ENCODE measurements around the gene AHSG.

DNA sequence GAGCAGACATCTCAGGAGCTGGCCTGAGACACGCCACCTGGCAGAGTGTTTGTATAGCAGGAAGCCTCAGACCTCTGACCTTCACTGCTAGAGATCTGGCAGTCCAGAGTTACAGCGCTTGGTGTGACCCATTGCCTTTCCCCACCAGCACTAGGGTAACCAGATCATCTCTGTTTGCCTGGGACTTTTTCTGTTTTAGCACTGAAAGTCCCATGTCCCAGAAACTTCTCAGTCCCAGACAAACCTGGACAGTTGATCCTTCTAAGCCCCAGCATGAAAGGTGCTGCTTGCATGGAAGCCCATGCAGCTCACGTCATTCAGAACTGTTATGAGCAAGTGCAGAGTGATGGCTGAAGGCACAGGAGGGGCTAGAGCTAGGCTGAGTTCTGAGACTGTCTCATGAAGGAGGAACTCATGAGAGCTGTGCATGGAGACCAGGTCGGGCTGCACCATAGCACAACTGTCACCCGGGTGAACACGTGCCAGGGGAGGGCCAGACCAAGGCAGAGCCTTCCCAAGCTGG lies 18.2 kb upstream of the AHSG start:
- TF ChIP-seq, protein P1, sequence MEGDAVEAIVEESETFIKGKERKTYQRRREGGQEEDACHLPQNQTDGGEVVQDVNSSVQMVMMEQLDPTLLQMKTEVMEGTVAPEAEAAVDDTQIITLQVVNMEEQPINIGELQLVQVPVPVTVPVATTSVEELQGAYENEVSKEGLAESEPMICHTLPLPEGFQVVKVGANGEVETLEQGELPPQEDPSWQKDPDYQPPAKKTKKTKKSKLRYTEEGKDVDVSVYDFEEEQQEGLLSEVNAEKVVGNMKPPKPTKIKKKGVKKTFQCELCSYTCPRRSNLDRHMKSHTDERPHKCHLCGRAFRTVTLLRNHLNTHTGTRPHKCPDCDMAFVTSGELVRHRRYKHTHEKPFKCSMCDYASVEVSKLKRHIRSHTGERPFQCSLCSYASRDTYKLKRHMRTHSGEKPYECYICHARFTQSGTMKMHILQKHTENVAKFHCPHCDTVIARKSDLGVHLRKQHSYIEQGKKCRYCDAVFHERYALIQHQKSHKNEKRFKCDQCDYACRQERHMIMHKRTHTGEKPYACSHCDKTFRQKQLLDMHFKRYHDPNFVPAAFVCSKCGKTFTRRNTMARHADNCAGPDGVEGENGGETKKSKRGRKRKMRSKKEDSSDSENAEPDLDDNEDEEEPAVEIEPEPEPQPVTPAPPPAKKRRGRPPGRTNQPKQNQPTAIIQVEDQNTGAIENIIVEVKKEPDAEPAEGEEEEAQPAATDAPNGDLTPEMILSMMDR (IDR thresholded peaks at IDR 0.05 in 2 of 3, conservative IDR thresholded peaks at IDR 0.05 in 1 of 3; ENCODE audit: control insufficient read depth in 2 of 3, extremely low read depth in 1 of 3, insufficient read depth in 1 of 3, low read depth in 3 of 3, low read length in 3 of 3) = no peak
- TF ChIP-seq EZH2 (IDR thresholded peaks at IDR 0.05; ENCODE audit: borderline replicate concordance, control insufficient read depth, low read depth, low read length) = no peak
- no peak for TF ChIP-seq MXI1 (IDR thresholded peaks at IDR 0.05; ENCODE audit: low read depth, low read length)
- no peak for TF ChIP-seq EP300 (IDR thresholded peaks at IDR 0.05; ENCODE audit: borderline replicate concordance in 1 of 2, control insufficient read depth in 1 of 2, low read depth in 2 of 2, low read length in 2 of 2)
- no peak for TF ChIP-seq CHD1 (IDR thresholded peaks at IDR 0.05; ENCODE audit: low read depth, low read length)
- TF ChIP-seq ZBED1 (IDR thresholded peaks at IDR 0.05; ENCODE audit: borderline replicate concordance) = no peak
- TF ChIP-seq SPI1 (IDR thresholded peaks at IDR 0.05; ENCODE audit: borderline replicate concordance, insufficient read depth, low read depth, low read length) = no peak
- TF ChIP-seq, protein P2, sequence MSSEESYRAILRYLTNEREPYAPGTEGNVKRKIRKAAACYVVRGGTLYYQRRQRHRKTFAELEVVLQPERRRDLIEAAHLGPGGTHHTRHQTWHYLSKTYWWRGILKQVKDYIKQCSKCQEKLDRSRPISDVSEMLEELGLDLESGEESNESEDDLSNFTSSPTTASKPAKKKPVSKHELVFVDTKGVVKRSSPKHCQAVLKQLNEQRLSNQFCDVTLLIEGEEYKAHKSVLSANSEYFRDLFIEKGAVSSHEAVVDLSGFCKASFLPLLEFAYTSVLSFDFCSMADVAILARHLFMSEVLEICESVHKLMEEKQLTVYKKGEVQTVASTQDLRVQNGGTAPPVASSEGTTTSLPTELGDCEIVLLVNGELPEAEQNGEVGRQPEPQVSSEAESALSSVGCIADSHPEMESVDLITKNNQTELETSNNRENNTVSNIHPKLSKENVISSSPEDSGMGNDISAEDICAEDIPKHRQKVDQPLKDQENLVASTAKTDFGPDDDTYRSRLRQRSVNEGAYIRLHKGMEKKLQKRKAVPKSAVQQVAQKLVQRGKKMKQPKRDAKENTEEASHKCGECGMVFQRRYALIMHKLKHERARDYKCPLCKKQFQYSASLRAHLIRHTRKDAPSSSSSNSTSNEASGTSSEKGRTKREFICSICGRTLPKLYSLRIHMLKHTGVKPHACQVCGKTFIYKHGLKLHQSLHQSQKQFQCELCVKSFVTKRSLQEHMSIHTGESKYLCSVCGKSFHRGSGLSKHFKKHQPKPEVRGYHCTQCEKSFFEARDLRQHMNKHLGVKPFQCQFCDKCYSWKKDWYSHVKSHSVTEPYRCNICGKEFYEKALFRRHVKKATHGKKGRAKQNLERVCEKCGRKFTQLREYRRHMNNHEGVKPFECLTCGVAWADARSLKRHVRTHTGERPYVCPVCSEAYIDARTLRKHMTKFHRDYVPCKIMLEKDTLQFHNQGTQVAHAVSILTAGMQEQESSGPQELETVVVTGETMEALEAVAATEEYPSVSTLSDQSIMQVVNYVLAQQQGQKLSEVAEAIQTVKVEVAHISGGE (CRISPR knock-in tag; IDR thresholded peaks at IDR 0.05) = no peak
- TF ChIP-seq FOXK2 (IDR thresholded peaks at IDR 0.05) = no peak
